Activated B cell treated with CpG ODN at 0.5 μM for 24 hours (primary cell): ENCODE measurements around the gene IPO11. TPM values are rescaled to one million over a fixed set of nuclear protein-coding genes. Genes with fewer than 3 reads are reported as not detected.

ENCODE experiments used
- ATAC-seq: fragments of 200-7000 bp; cut with Tn5 transposase; one replicate; pipeline ENCODE4 v1.10.0; 2021; ENCODE audit warnings: low read depth, mild to moderate bottlenecking, moderate library complexity
- CTCF ChIA-PET: fragments of 350-600 bp; sonication (Branson Sonifier 250); formaldehyde crosslinking; loops from one replicate; lab custom pipeline; 2021; ENCODE audit warnings: antibody characterized with exemption; lab: Charles Lee
- POLR2A ChIA-PET: fragments of 350-600 bp; sonication (Branson Sonifier 250); formaldehyde crosslinking; loops from one replicate; lab custom pipeline; 2021; ENCODE audit warnings: antibody characterized with exemption; lab: Charles Lee
- DNase-seq: peaks from one replicate; pipeline ENCODE4 v3.0.0; 2022
- H3K27ac Mint-ChIP-seq: one replicate; pipeline ENCODE4 v1.8.0; 2020; ENCODE audit warnings: mixed read lengths
- H3K27me3 Mint-ChIP-seq: one replicate; pipeline ENCODE4 v1.8.0; 2021; ENCODE audit warnings: mixed read lengths
- H3K36me3 Mint-ChIP-seq: one replicate; pipeline ENCODE4 v1.8.0; 2021; ENCODE audit warnings: low read depth, mixed read lengths
- H3K4me1 Mint-ChIP-seq: one replicate; pipeline ENCODE4 v1.8.0; 2021; ENCODE audit warnings: mixed read lengths
- H3K4me3 Mint-ChIP-seq: one replicate; pipeline ENCODE4 v1.8.0; 2020; ENCODE audit warnings: mild to moderate bottlenecking, mixed read lengths
- H3K9me3 Mint-ChIP-seq: one replicate; pipeline ENCODE4 v1.8.0; 2020; ENCODE audit warnings: mixed read lengths
- intact Hi-C: fragments of 100-400 bp; cut with micrococcal nuclease; formaldehyde crosslinking; loops from one replicate; pipeline ENCODE4 v1.15.1; 2024
- total RNA-seq: library from RNA; stranded (reverse); gene quantifications from 2 replicates; pipeline ENCODE4 v1.2.3, GENCODE V29; 2022
- TF ChIP-seq, protein P1 (sequence below): fragments of 200-600 bp; IDR thresholded peaks from one replicate; pipeline ENCODE4 v1.8.0; 2022; ENCODE audit warnings: antibody characterized with exemption, mild to moderate bottlenecking

Gene IPO11
- total RNA-seq, 1 donor from 2014 or later, result 32.9 TPM

DNA sequence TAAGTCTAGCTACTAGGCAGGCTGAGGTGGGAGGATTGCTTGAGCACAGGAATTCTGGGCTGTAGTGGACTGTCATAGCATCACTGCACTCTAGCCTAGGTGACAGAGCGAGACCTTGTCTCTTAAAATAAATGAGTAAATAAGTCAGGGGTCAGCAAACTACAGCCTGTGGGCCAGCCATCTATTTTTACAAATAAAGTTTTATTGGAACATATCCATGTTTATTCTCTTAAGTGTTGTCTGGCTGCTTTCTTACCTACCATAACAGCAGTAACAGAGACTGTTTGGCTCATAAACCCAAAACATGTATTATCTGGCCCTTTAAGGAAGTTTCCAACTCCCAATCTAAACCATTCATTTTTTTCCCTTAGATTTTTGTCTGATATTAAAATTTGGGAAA, 38.5 kb upstream of the IPO11 start:
- Mint-ChIP-seq H3K36me3 (peaks cover 61% of the 10 kb centered on the region), H3K4me3 (no peak overlapping the region), H3K27ac (no peak overlapping the region), H3K27me3 (no peaks in the 10 kb centered on the region), H3K9me3 (no peaks in the 10 kb centered on the region), H3K4me1 (no peaks in the 10 kb centered on the region)
- DNase-seq (no peak), ATAC-seq (no peak)
- TF ChIP-seq, protein P1, sequence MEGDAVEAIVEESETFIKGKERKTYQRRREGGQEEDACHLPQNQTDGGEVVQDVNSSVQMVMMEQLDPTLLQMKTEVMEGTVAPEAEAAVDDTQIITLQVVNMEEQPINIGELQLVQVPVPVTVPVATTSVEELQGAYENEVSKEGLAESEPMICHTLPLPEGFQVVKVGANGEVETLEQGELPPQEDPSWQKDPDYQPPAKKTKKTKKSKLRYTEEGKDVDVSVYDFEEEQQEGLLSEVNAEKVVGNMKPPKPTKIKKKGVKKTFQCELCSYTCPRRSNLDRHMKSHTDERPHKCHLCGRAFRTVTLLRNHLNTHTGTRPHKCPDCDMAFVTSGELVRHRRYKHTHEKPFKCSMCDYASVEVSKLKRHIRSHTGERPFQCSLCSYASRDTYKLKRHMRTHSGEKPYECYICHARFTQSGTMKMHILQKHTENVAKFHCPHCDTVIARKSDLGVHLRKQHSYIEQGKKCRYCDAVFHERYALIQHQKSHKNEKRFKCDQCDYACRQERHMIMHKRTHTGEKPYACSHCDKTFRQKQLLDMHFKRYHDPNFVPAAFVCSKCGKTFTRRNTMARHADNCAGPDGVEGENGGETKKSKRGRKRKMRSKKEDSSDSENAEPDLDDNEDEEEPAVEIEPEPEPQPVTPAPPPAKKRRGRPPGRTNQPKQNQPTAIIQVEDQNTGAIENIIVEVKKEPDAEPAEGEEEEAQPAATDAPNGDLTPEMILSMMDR, result no peak
- ChIA-PET CTCF (no interaction called here), POLR2A (no interaction called here)
- intact Hi-C loops, result no loop called here

DNA sequence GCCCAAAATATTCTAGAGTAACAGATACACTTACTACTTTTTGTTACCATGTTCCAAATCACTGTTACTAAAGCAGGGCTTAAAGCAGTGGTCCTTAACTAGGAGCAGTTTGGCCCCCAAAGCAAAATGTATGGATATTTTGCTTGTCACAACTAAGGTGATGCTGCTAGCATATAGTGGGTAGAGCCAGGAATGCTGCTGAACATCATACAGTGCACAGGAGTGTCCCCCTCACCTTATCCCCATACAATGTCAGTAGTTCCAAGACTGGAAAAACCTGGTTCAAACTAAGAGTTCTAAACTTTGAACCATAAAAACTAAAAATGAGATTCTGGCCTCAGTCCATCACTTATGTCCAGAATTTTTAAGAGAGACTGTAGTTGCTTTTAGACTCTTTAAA, 36.9 kb upstream of the IPO11 start:
- DNase-seq (no peak), ATAC-seq (no peak)
- Mint-ChIP-seq H3K4me3 (no peak overlapping the region), H3K27ac (no peak overlapping the region), H3K4me1 (no peaks in the 10 kb centered on the region), H3K9me3 (no peaks in the 10 kb centered on the region), H3K27me3 (no peaks in the 10 kb centered on the region), H3K36me3 (peaks cover 67% of the 10 kb centered on the region)
- CTCF ChIA-PET, result no interaction called here
- TF ChIP-seq, protein P1, result no peak
- intact Hi-C loops, result no loop called here
- POLR2A ChIA-PET, result no interaction called here

DNA sequence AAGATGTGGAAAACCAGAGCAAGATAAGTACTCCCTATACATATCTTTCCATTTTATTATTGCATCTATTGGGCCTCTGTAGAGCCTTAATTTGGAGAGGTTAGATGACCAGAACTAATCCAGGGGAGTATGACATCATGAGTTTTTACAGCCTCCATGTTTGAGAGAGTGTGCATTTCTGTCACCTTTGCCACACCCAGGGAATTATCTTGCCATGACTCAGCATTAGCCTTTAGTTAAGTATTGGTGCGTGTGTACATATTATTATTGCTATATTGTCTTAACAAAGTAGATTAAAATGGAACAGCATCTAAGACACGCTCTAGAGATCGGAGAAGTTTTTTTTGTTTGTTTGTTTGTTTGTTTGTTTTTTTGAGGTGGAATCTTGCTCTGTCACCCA, 36.5 kb upstream of the IPO11 start:
- DNase-seq, result no peak
- ATAC-seq, result no peak
- H3K4me1 Mint-ChIP-seq, result no peaks in the 10 kb centered on the region
- no peak overlapping the region for H3K4me3 Mint-ChIP-seq
- intact Hi-C loops, result no loop called here
- CTCF ChIA-PET, result no interaction called here
- POLR2A ChIA-PET, result no interaction called here
- no peaks in the 10 kb centered on the region for H3K27me3 Mint-ChIP-seq
- TF ChIP-seq, protein P1, result no peak
- no peak overlapping the region for H3K27ac Mint-ChIP-seq
- peaks cover 69% of the 10 kb centered on the region for H3K36me3 Mint-ChIP-seq
- H3K9me3 Mint-ChIP-seq, result no peaks in the 10 kb centered on the region

DNA sequence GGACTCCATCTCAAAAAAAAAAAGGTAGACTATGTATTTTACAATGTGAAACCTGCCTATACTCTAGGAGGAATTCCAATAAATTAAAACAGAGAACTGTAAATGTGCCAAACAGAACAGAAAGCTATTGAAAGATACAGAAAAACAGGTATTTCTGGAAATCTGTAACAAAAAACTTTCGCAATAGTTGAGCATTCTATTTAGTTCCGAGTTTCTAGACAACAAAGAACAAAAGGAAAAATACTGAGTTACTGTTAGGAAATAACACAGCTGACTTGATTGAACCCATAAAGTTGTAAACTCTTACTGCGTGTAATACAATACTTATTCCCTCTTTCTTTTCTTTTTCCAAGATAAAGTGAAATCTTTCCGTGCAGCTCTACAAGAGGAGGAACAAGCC, 27.4 kb upstream of the IPO11 start:
- Mint-ChIP-seq H3K27me3 (no peaks in the 10 kb centered on the region), H3K9me3 (no peaks in the 10 kb centered on the region), H3K27ac (no peak overlapping the region), H3K4me3 (no peak overlapping the region), H3K36me3 (peaks cover 68% of the 10 kb centered on the region), H3K4me1 (no peaks in the 10 kb centered on the region)
- DNase-seq (no peak), ATAC-seq (no peak)
- ChIA-PET POLR2A (no interaction called here), CTCF (no interaction called here)
- TF ChIP-seq, protein P1, result no peak
- intact Hi-C loops, result loop anchor here (5.0 kb wide), 1 partner anchor 33 kb away; no protein-coding TSS in a partner anchor

DNA sequence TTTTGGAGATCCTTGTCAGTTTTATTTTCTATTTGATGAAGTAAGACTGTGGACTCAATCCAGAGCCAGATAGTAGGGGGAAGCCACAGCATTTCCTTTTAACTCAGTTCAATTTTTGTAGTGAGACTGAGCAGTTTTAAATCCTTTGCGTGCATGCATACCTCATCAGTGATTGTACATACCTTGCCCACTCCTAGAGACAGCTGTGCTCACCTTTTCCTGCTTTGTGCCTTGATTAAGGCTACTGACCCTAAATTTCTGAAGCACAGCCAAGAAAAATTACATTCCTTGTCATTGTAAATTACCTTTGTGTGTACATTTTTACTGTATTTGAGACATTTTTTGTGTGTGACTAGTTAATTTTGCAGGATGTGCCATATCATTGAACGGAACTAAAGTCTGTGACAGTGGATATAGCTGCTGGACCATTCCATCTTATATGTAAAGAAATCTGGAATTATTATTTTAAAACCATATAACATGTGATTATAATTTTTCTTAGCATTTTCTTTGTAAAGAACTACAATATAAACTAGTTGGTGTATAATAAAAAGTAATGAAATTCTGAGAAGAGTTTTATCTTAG, 26.7 kb upstream of the IPO11 start:
- Mint-ChIP-seq H3K4me1 (no peaks in the 10 kb centered on the region), H3K27ac (no peak overlapping the region), H3K9me3 (no peaks in the 10 kb centered on the region), H3K36me3 (peaks cover 67% of the 10 kb centered on the region), H3K4me3 (no peak overlapping the region), H3K27me3 (no peaks in the 10 kb centered on the region)
- intact Hi-C loops, result loop anchor here (5.0 kb wide), 1 partner anchor 34 kb away; no protein-coding TSS in a partner anchor
- ChIA-PET CTCF (no interaction called here), POLR2A (no interaction called here)
- TF ChIP-seq, protein P1, result no peak
- DNase-seq, result no peak
- no peak for ATAC-seq
